Ascending aorta (tissue), 2 donors: ENCODE data around the gene XXYLT1. TPM values are rescaled to one million over a fixed set of nuclear protein-coding genes. Genes with fewer than 3 reads are reported as not detected.

Source experiments
- DNase-seq, 2 donors: peaks; one replicate each; pipeline ENCODE4 v3.0.0-alpha.2; 2019; ENCODE audit warnings: low spot score in 2 of 2
- H3K27ac ChIP-seq, 2 donors: fragments of 200-600 bp; sonication (generic); one replicate each; pipeline ENCODE4 v1.5.1; 2016 to 2017; ENCODE audit warnings: mild to moderate bottlenecking in 1 of 2
- H3K27me3 ChIP-seq: fragments of 200-600 bp; sonication (generic); one replicate; pipeline ENCODE4 v1.5.1; 2017
- H3K36me3 ChIP-seq, 2 donors: fragments of 200-600 bp; sonication (generic); one replicate each; pipeline ENCODE4 v1.5.1; 2016
- H3K4me1 ChIP-seq, 2 donors: fragments of 200-600 bp; sonication (generic); one replicate each; pipeline ENCODE4 v1.5.1; 2016 to 2017; ENCODE audit warnings: mild to moderate bottlenecking in 1 of 2
- H3K4me3 ChIP-seq, 2 donors: fragments of 200-600 bp; sonication (generic); one replicate each; pipeline ENCODE4 v1.5.1; 2016 to 2017; ENCODE audit warnings: mild to moderate bottlenecking in 1 of 2
- H3K9me3 ChIP-seq, 2 donors: fragments of 200-600 bp; sonication (generic); one replicate each; pipeline ENCODE4 v1.5.1; 2016
- intact Hi-C: fragments of 100-400 bp; cut with DNase I; formaldehyde crosslinking; loops from one replicate; pipeline ENCODE4 v1.15.1; 2023
- total RNA-seq: library from RNA; depleted of rRNA; stranded (reverse); fragments of >200 nt; gene quantifications from one replicate; pipeline ENCODE4 v1.1.0, GENCODE V29; 2016
- TF ChIP-seq, protein P1 (sequence below), 3 experiments: fragments of 200-600 bp in 2 of 3; fragments of 450-650 bp in 1 of 3; sonication (generic) in 2 of 3; IDR thresholded peaks; one replicate each; pipeline ENCODE4 v1.5.1; 2016 to 2019; ENCODE audit warnings: antibody characterized with exemption in 3 of 3, mild to moderate bottlenecking in 1 of 3, moderate library complexity in 1 of 3

XXYLT1 gene
- total RNA-seq, 1 donor from 2014 or later: 41.0 TPM

DNA sequence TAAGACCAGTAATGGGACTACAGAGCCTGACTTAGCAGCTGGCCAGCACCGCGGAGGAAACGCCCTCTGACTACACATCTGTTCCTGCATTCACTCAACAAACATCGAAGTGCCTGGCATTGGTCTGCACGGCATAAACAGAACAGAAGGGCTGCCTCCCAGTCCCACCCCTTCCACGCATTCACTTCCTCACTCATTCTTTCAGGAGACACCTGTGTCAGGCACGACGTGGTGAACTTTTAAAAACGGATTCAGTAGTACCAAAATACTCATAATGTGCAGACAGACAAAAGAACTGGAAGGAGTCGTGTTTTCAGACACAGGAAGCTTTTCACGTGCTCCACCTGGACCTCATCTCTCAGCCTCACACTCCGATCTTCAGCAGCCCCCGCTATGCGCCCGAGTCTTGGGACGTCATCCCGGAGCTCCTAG lies 123.3 kb downstream of the XXYLT1 start:
- no peak overlapping the region for H3K27ac ChIP-seq
- peaks cover 0 to 4% of the 10 kb centered on the region in 2 donors for H3K4me1 ChIP-seq
- TF ChIP-seq, protein P1, sequence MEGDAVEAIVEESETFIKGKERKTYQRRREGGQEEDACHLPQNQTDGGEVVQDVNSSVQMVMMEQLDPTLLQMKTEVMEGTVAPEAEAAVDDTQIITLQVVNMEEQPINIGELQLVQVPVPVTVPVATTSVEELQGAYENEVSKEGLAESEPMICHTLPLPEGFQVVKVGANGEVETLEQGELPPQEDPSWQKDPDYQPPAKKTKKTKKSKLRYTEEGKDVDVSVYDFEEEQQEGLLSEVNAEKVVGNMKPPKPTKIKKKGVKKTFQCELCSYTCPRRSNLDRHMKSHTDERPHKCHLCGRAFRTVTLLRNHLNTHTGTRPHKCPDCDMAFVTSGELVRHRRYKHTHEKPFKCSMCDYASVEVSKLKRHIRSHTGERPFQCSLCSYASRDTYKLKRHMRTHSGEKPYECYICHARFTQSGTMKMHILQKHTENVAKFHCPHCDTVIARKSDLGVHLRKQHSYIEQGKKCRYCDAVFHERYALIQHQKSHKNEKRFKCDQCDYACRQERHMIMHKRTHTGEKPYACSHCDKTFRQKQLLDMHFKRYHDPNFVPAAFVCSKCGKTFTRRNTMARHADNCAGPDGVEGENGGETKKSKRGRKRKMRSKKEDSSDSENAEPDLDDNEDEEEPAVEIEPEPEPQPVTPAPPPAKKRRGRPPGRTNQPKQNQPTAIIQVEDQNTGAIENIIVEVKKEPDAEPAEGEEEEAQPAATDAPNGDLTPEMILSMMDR (IDR thresholded peaks at IDR 0.05): no peak
- H3K4me3 ChIP-seq: no peak overlapping the region
- H3K9me3 ChIP-seq: no peaks in the 10 kb centered on the region
- no peak for DNase-seq
- no peaks in the 10 kb centered on the region for H3K36me3 ChIP-seq
- no peaks in the 10 kb centered on the region for H3K27me3 ChIP-seq
- intact Hi-C loops: no loop called here

DNA sequence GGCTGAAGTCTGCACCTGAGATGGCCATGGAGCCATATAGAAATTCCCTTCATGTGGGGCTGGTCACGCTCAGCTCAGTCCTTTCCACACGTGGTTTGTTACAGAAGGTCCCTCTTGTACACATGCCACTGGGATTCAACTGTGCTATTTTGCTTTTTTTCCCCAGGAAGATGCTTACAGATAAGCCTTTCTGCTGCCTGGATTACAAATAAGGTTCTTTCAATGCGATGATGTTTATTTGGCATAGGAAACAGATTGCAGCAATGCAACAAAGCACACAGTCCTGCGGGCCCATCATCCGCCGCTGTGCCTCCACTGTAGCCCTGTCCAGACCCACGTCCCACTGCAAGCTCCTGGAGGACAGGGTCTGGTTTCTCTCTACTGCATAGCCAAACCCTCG lies 124.8 kb downstream of the XXYLT1 start:
- H3K9me3 ChIP-seq: peaks cover 0 to under 1% of the 10 kb centered on the region in 2 donors
- TF ChIP-seq, protein P1 (IDR thresholded peaks at IDR 0.05): no peak
- no peaks in the 10 kb centered on the region for H3K27me3 ChIP-seq
- intact Hi-C loops: no loop called here
- peaks cover 0 to 3% of the 10 kb centered on the region in 2 donors for H3K4me1 ChIP-seq
- no peak for DNase-seq
- no peaks in the 10 kb centered on the region for H3K36me3 ChIP-seq
- no peak overlapping the region for H3K4me3 ChIP-seq
- no peak overlapping the region for H3K27ac ChIP-seq

DNA sequence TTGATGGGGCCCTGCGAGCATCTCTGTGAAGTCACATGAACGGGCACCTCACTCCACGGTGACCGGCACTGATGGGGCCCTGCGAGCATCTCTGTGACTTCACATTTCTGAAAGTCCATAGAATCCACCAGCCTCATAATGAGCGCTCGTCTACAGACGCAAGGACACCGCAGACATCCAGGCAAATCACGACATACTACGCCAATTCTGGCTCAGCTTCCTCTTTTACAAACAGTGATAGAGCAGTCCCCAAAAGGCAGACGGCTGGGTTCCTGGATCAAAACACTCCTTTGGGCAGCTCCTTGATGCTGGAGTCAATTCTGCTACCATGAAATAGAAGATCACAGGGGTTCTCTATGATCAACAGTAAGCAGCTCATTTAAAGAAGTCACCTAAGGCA lies 125.4 kb downstream of the XXYLT1 start:
- Histone ChIP-seq H3K4me3 (no peak overlapping the region), H3K4me1 (no peaks in the 10 kb centered on the region)
- intact Hi-C loops: no loop called here

DNA sequence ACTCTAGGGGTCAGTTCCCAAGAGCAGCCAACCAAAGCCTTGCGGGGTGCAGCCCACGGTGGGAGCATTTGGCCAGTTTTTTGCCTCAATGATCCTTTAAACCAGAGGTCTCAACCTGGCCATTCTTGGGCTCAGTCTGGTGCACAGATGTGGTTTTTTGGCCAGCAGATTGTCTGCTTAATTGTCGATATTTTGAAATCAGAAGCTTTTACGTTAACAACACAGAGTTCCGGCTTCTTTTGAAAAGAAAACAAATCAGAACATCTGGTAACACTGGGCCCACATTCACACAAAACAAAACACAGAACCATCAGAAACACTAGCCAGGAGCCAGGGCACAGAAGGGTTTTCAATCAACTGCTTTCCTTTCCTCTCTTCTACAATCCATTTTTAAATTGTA lies 127.7 kb downstream of the XXYLT1 start:
- TF ChIP-seq, protein P1 (IDR thresholded peaks at IDR 0.05): no peak
- intact Hi-C loops: no loop called here
- Histone ChIP-seq H3K27me3 (no peaks in the 10 kb centered on the region), H3K36me3 (no peaks in the 10 kb centered on the region), H3K4me3 (no peak overlapping the region), H3K4me1 (no peaks in the 10 kb centered on the region), H3K9me3 (peaks cover 0 to 6% of the 10 kb centered on the region in 2 donors), H3K27ac (no peak overlapping the region)
- no peak for DNase-seq

More for the DNA sequence above, 125.4 kb downstream of the XXYLT1 start:
- Histone ChIP-seq H3K27me3 (no peaks in the 10 kb centered on the region), H3K9me3 (peaks cover 0 to 6% of the 10 kb centered on the region in 2 donors), H3K27ac (no peak overlapping the region), H3K36me3 (no peaks in the 10 kb centered on the region)
- DNase-seq: no peak
- TF ChIP-seq, protein P1 (IDR thresholded peaks at IDR 0.05): no peak

DNA sequence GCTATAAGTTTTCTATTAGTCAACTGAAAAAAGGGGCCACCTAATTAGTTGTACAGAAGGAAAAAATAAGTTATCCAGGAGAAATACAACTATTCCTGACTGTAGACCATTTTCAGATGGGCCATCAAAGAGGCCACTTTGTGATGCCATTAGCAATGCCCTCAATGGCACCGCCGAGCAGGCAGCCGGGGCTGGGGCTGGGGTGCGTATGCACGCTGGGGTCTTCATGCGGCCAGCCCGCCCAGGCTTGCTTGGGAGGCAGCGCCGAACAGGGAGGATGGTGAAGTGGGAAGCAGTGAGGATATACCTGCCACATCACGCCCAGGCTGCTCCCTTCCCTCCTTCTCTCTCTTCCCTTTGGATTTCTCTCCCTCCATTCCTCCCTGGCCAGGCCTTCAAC lies 128.4 kb downstream of the XXYLT1 start:
- peaks cover 0 to 6% of the 10 kb centered on the region in 2 donors for H3K9me3 ChIP-seq
- no peaks in the 10 kb centered on the region for H3K27me3 ChIP-seq
- no peak overlapping the region for H3K4me3 ChIP-seq
- no peak for DNase-seq
- no peak overlapping the region for H3K27ac ChIP-seq
- intact Hi-C loops: no loop called here
- TF ChIP-seq, protein P1 (IDR thresholded peaks at IDR 0.05): no peak
- no peaks in the 10 kb centered on the region for H3K4me1 ChIP-seq
- no peaks in the 10 kb centered on the region for H3K36me3 ChIP-seq
